T follicular helper cell (primary cell): ENCODE results near the gene PATJ.

Experiments
- DNase-seq: peaks from one replicate; pipeline ENCODE4 v3.0.0-alpha.2; 2020; ENCODE audit warnings: low read depth

Gene PATJ

GRCh38 chr1:62052946-62053345 lies 310.7 kb downstream of the PATJ start:
- DNase-seq, result no peak

- no peak for DNase-seq
Observed at GRCh38 chr1:62054188-62054587, 311.9 kb downstream of the PATJ start.

GRCh38 chr1:62057230-62057629 lies 314.9 kb downstream of the PATJ start:
- DNase-seq, result no peak

- no peak for DNase-seq
Observed at GRCh38 chr1:62057641-62058290, 315.5 kb downstream of the PATJ start.

- DNase-seq, result no peak
Observed at GRCh38 chr1:62058956-62059355, 316.7 kb downstream of the PATJ start.

GRCh38 chr1:62062087-62062486 lies 319.8 kb downstream of the PATJ start:
- DNase-seq, result no peak

GRCh38 chr1:62064829-62065407 lies 322.6 kb downstream of the PATJ start:
- no peak for DNase-seq

GRCh38 chr1:62066713-62067112 lies 324.4 kb downstream of the PATJ start:
- no peak for DNase-seq

- no peak for DNase-seq
Observed at GRCh38 chr1:62068416-62068843, 326.1 kb downstream of the PATJ start.

- DNase-seq, result no peak
Observed at GRCh38 chr1:62068978-62069377, 326.7 kb downstream of the PATJ start.

- DNase-seq, result no peak
Observed at GRCh38 chr1:62070384-62071011, 328.2 kb downstream of the PATJ start.

- no peak for DNase-seq
Observed at GRCh38 chr1:62071695-62072094, 329.4 kb downstream of the PATJ start.

- DNase-seq, result no peak
Observed at GRCh38 chr1:62076286-62076685, 334.0 kb downstream of the PATJ start.

GRCh38 chr1:62077821-62078220 lies 335.5 kb downstream of the PATJ start:
- no peak for DNase-seq

GRCh38 chr1:62082456-62083363 lies 340.4 kb downstream of the PATJ start:
- DNase-seq, result no peak

- no peak for DNase-seq
Observed at GRCh38 chr1:62084310-62084890, 342.1 kb downstream of the PATJ start.

- DNase-seq, result no peak
Observed at GRCh38 chr1:62088439-62088838, 346.2 kb downstream of the PATJ start.

GRCh38 chr1:62089570-62089969 lies 347.3 kb downstream of the PATJ start:
- no peak for DNase-seq

GRCh38 chr1:62090016-62090415 lies 347.7 kb downstream of the PATJ start:
- no peak for DNase-seq

- no peak for DNase-seq
Observed at GRCh38 chr1:62092110-62092509, 349.8 kb downstream of the PATJ start.

GRCh38 chr1:62093261-62093660 lies 351.0 kb downstream of the PATJ start:
- DNase-seq, result no peak

- no peak for DNase-seq
Observed at GRCh38 chr1:62097464-62097863, 355.2 kb downstream of the PATJ start.
